ENCODE results near the gene KIAA1549. TPM values are rescaled to one million over a fixed set of nuclear protein-coding genes. Genes with fewer than 3 reads are reported as not detected.

The KIAA1549 gene
- total RNA-seq, 1 experiment from 2014 or later: 19.9 TPM

- H3K4me3 Mint-ChIP-seq (ENCODE audit: unreplicated experiment): peak overlapping the region; percentile 69
- intact Hi-C loops (cut with micrococcal nuclease; ENCODE audit: unreplicated experiment): no loop called here
These were observed 1.0 kb upstream of the KIAA1549 start for GRCh38 chr7:138982204-138982623.

GRCh38 chr7:138980563-138981291 lies 462 bp downstream of the KIAA1549 start:
- H3K27me3 ChIP-seq (replicated peaks; ENCODE audit: control insufficient read depth, insufficient read depth, low read length): no peaks in the 10 kb centered on the region
- H3K36me3 Mint-ChIP-seq (ENCODE audit: insufficient read depth, unreplicated experiment): peaks cover 4% of the 10 kb centered on the region
- no peaks in the 10 kb centered on the region for H3K9me3 Mint-ChIP-seq (ENCODE audit: unreplicated experiment)
- peaks cover 19% of the 10 kb centered on the region for H3K4me1 Mint-ChIP-seq (ENCODE audit: low read depth, unreplicated experiment)
- TF ChIP-seq CTCF (IDR thresholded peaks at IDR 0.05; ENCODE audit: insufficient read depth in 1 of 2, low read depth in 1 of 2, low read length in 1 of 2, severe bottlenecking in 1 of 2, unreplicated experiment in 1 of 2): no peak
- CTCF ChIA-PET: interaction anchor here (0.5 to 1.0 kb wide), 2 partner anchors 37 to 94 kb away, joined by 3 read pairs; no protein-coding TSS in a partner anchor
- H3K36me3 ChIP-seq (ENCODE audit: control insufficient read depth, insufficient read depth, low read length): 0 out of 2 replicates have a peak, but pooled peaks cover 1% of the 10 kb centered on the region
- POLR2A ChIA-PET: no interaction called here
- H3K4me3 ChIP-seq (ENCODE audit: low read depth, low read length): peak overlapping the region; percentile 44
- H3K4me3 Mint-ChIP-seq (ENCODE audit: unreplicated experiment): peak overlapping the region; percentile 86
- BruUV-seq (replicated peaks): TSS peak; percentile 44
- intact Hi-C loops (cut with micrococcal nuclease; ENCODE audit: unreplicated experiment): loop anchor here (2.0 kb wide), 2 partner anchors 24 to 94 kb away; no protein-coding TSS in a partner anchor
- peaks cover 19% of the 10 kb centered on the region for H3K4me1 ChIP-seq
- H3K27me3 Mint-ChIP-seq (ENCODE audit: insufficient read depth, unreplicated experiment): no peaks in the 10 kb centered on the region
- H3K9me3 ChIP-seq: no peaks in the 10 kb centered on the region
- no peak for DNase-seq
- peak overlapping the region; percentile 75 for H3K27ac Mint-ChIP-seq (ENCODE audit: unreplicated experiment)

More at GRCh38 chr7:138982204-138982623, 1.0 kb upstream of the KIAA1549 start:
- H3K4me1 ChIP-seq: peaks cover 21% of the 10 kb centered on the region
- Mint-ChIP-seq H3K27ac (ENCODE audit: unreplicated experiment) (peak overlapping the region; percentile 58), H3K27me3 (ENCODE audit: insufficient read depth, unreplicated experiment) (no peaks in the 10 kb centered on the region), H3K36me3 (ENCODE audit: insufficient read depth, unreplicated experiment) (peaks cover 4% of the 10 kb centered on the region), H3K9me3 (ENCODE audit: unreplicated experiment) (no peaks in the 10 kb centered on the region), H3K4me1 (ENCODE audit: low read depth, unreplicated experiment) (peaks cover 27% of the 10 kb centered on the region)
- DNase-seq: no peak
- H3K27me3 ChIP-seq (replicated peaks; ENCODE audit: control insufficient read depth, insufficient read depth, low read length): no peaks in the 10 kb centered on the region
- H3K36me3 ChIP-seq (ENCODE audit: control insufficient read depth, insufficient read depth, low read length): 0 out of 2 replicates have a peak, but pooled peaks cover 1% of the 10 kb centered on the region
- CTCF ChIA-PET: interaction anchor here (0.7 to 1.0 kb wide), 2 partner anchors 93 to 151 kb away, joined by 3 to 4 read pairs; a partner anchor contains a TSS
- POLR2A ChIA-PET: no interaction called here
- H3K4me3 ChIP-seq (ENCODE audit: low read depth, low read length): peak overlapping the region; percentile 60
- H3K9me3 ChIP-seq: no peaks in the 10 kb centered on the region
- no peak for TF ChIP-seq CTCF (IDR thresholded peaks at IDR 0.05; ENCODE audit: insufficient read depth in 1 of 2, low read depth in 1 of 2, low read length in 1 of 2, severe bottlenecking in 1 of 2, unreplicated experiment in 1 of 2)
- BruUV-seq (replicated peaks): TSS peak; percentile 52

GRCh38 chr7:138979988-138980562 lies 1.1 kb downstream of the KIAA1549 start:
- intact Hi-C loops (cut with micrococcal nuclease; ENCODE audit: unreplicated experiment): loop anchor here (2.0 kb wide), 2 partner anchors 25 to 93 kb away; no protein-coding TSS in a partner anchor
- peaks cover 19% of the 10 kb centered on the region for H3K4me1 ChIP-seq
- no TSS peak for BruUV-seq (replicated peaks)
- Mint-ChIP-seq H3K4me3 (ENCODE audit: unreplicated experiment) (peak overlapping the region; percentile 86), H3K36me3 (ENCODE audit: insufficient read depth, unreplicated experiment) (peaks cover 4% of the 10 kb centered on the region), H3K27me3 (ENCODE audit: insufficient read depth, unreplicated experiment) (no peaks in the 10 kb centered on the region), H3K9me3 (ENCODE audit: unreplicated experiment) (no peaks in the 10 kb centered on the region), H3K27ac (ENCODE audit: unreplicated experiment) (peak overlapping the region; percentile 75), H3K4me1 (ENCODE audit: low read depth, unreplicated experiment) (peaks cover 18% of the 10 kb centered on the region)
- H3K27me3 ChIP-seq (replicated peaks; ENCODE audit: control insufficient read depth, insufficient read depth, low read length): no peaks in the 10 kb centered on the region
- H3K36me3 ChIP-seq (ENCODE audit: control insufficient read depth, insufficient read depth, low read length): 0 out of 2 replicates have a peak, but pooled peaks cover 1% of the 10 kb centered on the region
- CTCF ChIA-PET: interaction anchor here (0.5 to 1.0 kb wide), 2 partner anchors 38 to 94 kb away, joined by 3 read pairs; no protein-coding TSS in a partner anchor
- DNase-seq: no peak
- POLR2A ChIA-PET: no interaction called here
- peak overlapping the region; percentile 44 for H3K4me3 ChIP-seq (ENCODE audit: low read depth, low read length)
- no peaks in the 10 kb centered on the region for H3K9me3 ChIP-seq
- no peak for TF ChIP-seq CTCF (IDR thresholded peaks at IDR 0.05; ENCODE audit: insufficient read depth in 1 of 2, low read depth in 1 of 2, low read length in 1 of 2, severe bottlenecking in 1 of 2, unreplicated experiment in 1 of 2)

Measured in Caco-2 (cell line).